ENCODE results near the gene CTSE.

CTSE gene

DNA sequence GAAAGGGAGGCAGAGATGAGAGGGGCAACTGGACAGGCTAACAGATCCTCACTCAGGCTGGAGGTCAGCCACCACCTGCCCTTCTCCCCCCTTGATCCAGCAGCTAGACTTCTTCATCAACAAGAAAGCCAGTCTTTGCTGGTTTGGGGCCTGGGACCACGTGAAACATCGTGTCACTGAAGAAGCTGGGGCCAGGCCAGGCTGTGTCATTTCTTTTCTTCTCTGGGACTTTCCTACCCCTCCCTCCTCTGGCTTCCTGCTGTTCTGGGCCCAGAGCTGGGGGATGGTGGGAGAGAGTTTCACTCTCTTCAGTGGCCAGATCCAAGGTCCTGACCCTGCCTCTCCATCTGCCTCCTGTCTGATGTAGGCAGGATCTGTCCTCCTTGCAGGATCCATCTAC, 62.3 kb downstream of the CTSE start:
- no peak for DNase-seq (ENCODE audit: insufficient read length)
- no peak for FAIRE-seq
- TF ChIP-seq TAF1 (IDR thresholded peaks at IDR 0.05; ENCODE audit: borderline replicate concordance, low read depth, low read length) (no peak), POLR2A (IDR thresholded peaks at IDR 0.05; ENCODE audit: low read depth, low read length) (no peak), POLR2AphosphoS5 (IDR thresholded peaks at IDR 0.05; ENCODE audit: low read depth, low read length) (no peak)

DNA sequence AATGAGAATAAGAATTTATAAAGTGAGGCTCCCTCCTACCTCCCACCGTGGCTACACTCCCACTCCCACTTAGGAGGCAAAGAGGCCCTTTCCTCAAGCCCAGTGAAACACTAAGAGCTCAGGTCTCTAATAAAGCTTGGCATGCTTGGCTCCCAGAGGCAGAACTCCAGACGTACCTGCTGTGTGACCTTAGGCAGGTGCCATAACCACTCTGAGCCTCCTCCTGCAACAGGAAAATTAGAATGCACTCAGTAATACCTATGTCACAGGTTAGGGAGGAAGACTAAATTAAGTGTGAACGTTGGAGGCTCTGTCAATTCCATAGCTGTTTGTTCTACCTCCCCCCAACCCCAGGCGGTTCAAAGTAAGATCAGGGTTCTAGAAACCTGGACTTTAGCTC, 63.9 kb downstream of the CTSE start:
- TF ChIP-seq POLR2A (IDR thresholded peaks at IDR 0.05; ENCODE audit: low read depth, low read length): no peak
- FAIRE-seq (no peak), DNase-seq (ENCODE audit: insufficient read length) (no peak)
